Naive thymus-derived CD4-positive, alpha-beta T cell (primary cell): ENCODE measurements around the gene ATOSA. TPM values are rescaled to one million over a fixed set of nuclear protein-coding genes. Genes with fewer than 3 reads are reported as not detected.

Experiments used
- ATAC-seq: fragments of 150-1000 bp; cut with Tn5 transposase; 2 replicates; pipeline ENCODE4 v1.10.0; 2021; ENCODE audit warnings: mild to moderate bottlenecking, moderate library complexity
- CTCF ChIA-PET: fragments of 350-600 bp; sonication (Branson Sonifier 250); formaldehyde crosslinking; loops from one replicate; lab custom pipeline; 2021; ENCODE audit warnings: antibody characterized with exemption; lab: Charles Lee
- POLR2A ChIA-PET: fragments of 350-600 bp; sonication (Branson Sonifier 250); formaldehyde crosslinking; loops from one replicate; lab custom pipeline; 2021; ENCODE audit warnings: antibody characterized with exemption, inconsistent platforms; lab: Charles Lee
- DNase-seq, 9 donors: peaks; one replicate each; pipeline versions ENCODE4 v3.0.0 to v3.0.0-alpha.2; 2020 to 2022; ENCODE audit warnings: mixed read lengths in 1 of 9
- H3K27ac ChIP-seq: one replicate; pipeline ENCODE4 v1.7.0; 2013; ENCODE audit warnings: mild to moderate bottlenecking, low read depth, low read length, moderate library complexity
- H3K27me3 ChIP-seq, 2 donors: one replicate each; pipeline ENCODE4 v1.7.0; 2013; ENCODE audit warnings: low read length in 2 of 2, mild to moderate bottlenecking in 2 of 2, moderate library complexity in 2 of 2; ENCODE audit not compliant: control insufficient read depth in 2 of 2, insufficient read depth in 2 of 2
- H3K36me3 ChIP-seq, 3 experiments: 1 replicate in 2 of 3; 2 replicates in 1 of 3; pipeline ENCODE4 v1.7.0; 2013; ENCODE audit warnings: low read length in 3 of 3, mild to moderate bottlenecking in 3 of 3, moderate library complexity in 1 of 3; ENCODE audit not compliant: insufficient read depth in 3 of 3, control insufficient read depth in 2 of 3
- H3K4me1 ChIP-seq, 2 donors: one replicate each; pipeline ENCODE4 v1.7.0; 2013; ENCODE audit warnings: low read length in 2 of 2, mild to moderate bottlenecking in 2 of 2, moderate library complexity in 1 of 2; ENCODE audit not compliant: control insufficient read depth in 2 of 2, insufficient read depth in 2 of 2
- H3K4me3 ChIP-seq: 2 replicates; pipeline ENCODE4 v1.7.0; 2013; ENCODE audit warnings: mild to moderate bottlenecking, low read length
- H3K9me3 ChIP-seq, 3 experiments: 1 replicate in 2 of 3; 2 replicates in 1 of 3; pipeline ENCODE4 v1.7.0; 2013; ENCODE audit warnings: low read length in 3 of 3; ENCODE audit not compliant: control insufficient read depth in 2 of 3
- H3K27ac Mint-ChIP-seq, 9 donors: one replicate each; pipeline ENCODE4 v1.8.0; 2020 to 2022; ENCODE audit warnings: mixed read lengths in 9 of 9, mild to moderate bottlenecking in 8 of 9, moderate library complexity in 5 of 9, inconsistent platforms in 2 of 9
- H3K27me3 Mint-ChIP-seq, 5 donors: one replicate each; pipeline ENCODE4 v1.8.0; 2021 to 2022; ENCODE audit warnings: mixed read lengths in 5 of 5, mild to moderate bottlenecking in 1 of 5
- H3K36me3 Mint-ChIP-seq, 5 donors: one replicate each; pipeline ENCODE4 v1.8.0; 2020 to 2022; ENCODE audit warnings: mixed read lengths in 5 of 5, mild to moderate bottlenecking in 3 of 5, inconsistent platforms in 1 of 5
- H3K4me1 Mint-ChIP-seq, 7 donors: one replicate each; pipeline ENCODE4 v1.8.0; 2020 to 2022; ENCODE audit warnings: mixed read lengths in 7 of 7, mild to moderate bottlenecking in 3 of 7, inconsistent platforms in 1 of 7
- H3K4me3 Mint-ChIP-seq, 10 donors: one replicate each; pipeline ENCODE4 v1.8.0; 2020 to 2022; ENCODE audit warnings: mild to moderate bottlenecking in 10 of 10, mixed read lengths in 10 of 10, moderate library complexity in 6 of 10, inconsistent platforms in 2 of 10
- H3K9me3 Mint-ChIP-seq, 11 donors: one replicate each; pipeline ENCODE4 v1.8.0; 2020 to 2022; ENCODE audit warnings: mixed read lengths in 11 of 11, mild to moderate bottlenecking in 4 of 11, inconsistent platforms in 1 of 11, moderate library complexity in 1 of 11
- intact Hi-C, 2 donors: fragments of 100-400 bp; cut with micrococcal nuclease; formaldehyde crosslinking; loops; one replicate each; pipeline ENCODE4 v1.15.1; 2023
- polyA plus RNA-seq, 2 donors: library from polyadenylated mRNA; unstranded; fragments of 300-500 nt; fragmentation: Illumina TruSeq; gene quantifications; one replicate each; pipeline ENCODE4 v1.2.3, GENCODE V29; 2021
- total RNA-seq, 6 experiments: library from RNA in 5 of 6; stranded (reverse) in 5 of 6; gene quantifications; 1 replicate in 5 of 6; 2 replicates in 1 of 6; pipeline ENCODE4 v1.2.3 and lab custom pipeline; 2021 to 2026

Gene ATOSA
- total RNA-seq, result 100 to 1,000 TPM in 2 of 5 experiments, 10 to 100 TPM in 3; 35.1 to 117 (median 95.7) TPM
- polyA plus RNA-seq, result 1 to 10 TPM; 8.3 to 9.3 TPM
- 66.8 reads per million, percentile 77 among the genes with 10 or more reads in this experiment for total RNA-seq (lab: John Stamatoyannopoulos, UW)

- CTCF ChIA-PET, result interaction anchor here (0.6 to 1.0 kb wide), 2 partner anchors 17 to 320 kb away, joined by 3 to 4 read pairs; no protein-coding TSS in a partner anchor
- peaks cover 35 to 54% of the 10 kb centered on the region in 2 donors for H3K4me1 ChIP-seq
- H3K27ac Mint-ChIP-seq, result peak within 1 kb of the TSS; percentile 94 to 100 (median 99)
- H3K27me3 Mint-ChIP-seq, result peaks cover 0 to 12% (median 0%) of the 10 kb centered on the region in 5 donors
- ATAC-seq, result peak; percentile 87
- no peaks in the 10 kb centered on the region for H3K27me3 ChIP-seq
- intact Hi-C loops, result loop anchor here (1.0 to 10.0 kb wide), 12 partner anchors 19 to 707 kb away; partner anchors contain the start of genes ARPP19 (in 2 of the 2) and LEO1 (in 1 of the 2)
- peaks cover 3 to 18% (median 8%) of the 10 kb centered on the region in 5 donors for H3K36me3 Mint-ChIP-seq
- peak within 1 kb of the TSS; percentile 99 for H3K27ac ChIP-seq
- DNase-seq, result peak; percentile 84 to 93 (median 90)
- peaks cover 31 to 61% (median 46%) of the 10 kb centered on the region in 7 donors for H3K4me1 Mint-ChIP-seq
- H3K4me3 Mint-ChIP-seq, result peak within 1 kb of the TSS; percentile 91 to 100 (median 96)
- H3K9me3 ChIP-seq, result no peaks in the 10 kb centered on the region
- peak within 1 kb of the TSS; percentile 82 for H3K4me3 ChIP-seq
- H3K9me3 Mint-ChIP-seq, result no peaks in the 10 kb centered on the region
- POLR2A ChIA-PET, result interaction anchor here (0.6 to 3.1 kb wide), 9 partner anchors 31 to 756 kb away, joined by 3 to 13 read pairs (median 5); partner anchors contain the start of gene MYO5A
- peaks cover 0 to 10% (median 0%) of the 10 kb centered on the region in 3 experiments for H3K36me3 ChIP-seq
These were observed at the start of gene ATOSA for GRCh38 chr15:52679232-52680040. Gene ATOSA, minus strand, starts transcription at chr15:52679388. Its CDS starts 1,367 bp downstream, at chr15:52678021.

- H3K9me3 Mint-ChIP-seq, result no peaks in the 10 kb centered on the region
- H3K4me3 ChIP-seq, result no peak overlapping the region
- DNase-seq (no peak), ATAC-seq (no peak)
- no peaks in the 10 kb centered on the region for H3K27me3 Mint-ChIP-seq
- intact Hi-C loops, result no loop called here
- no peaks in the 10 kb centered on the region for H3K9me3 ChIP-seq
- H3K36me3 ChIP-seq, result no peaks in the 10 kb centered on the region
- H3K4me1 ChIP-seq, result peaks cover 11 to 15% of the 10 kb centered on the region in 2 donors
- no peak overlapping the region for H3K27ac ChIP-seq
- H3K27me3 ChIP-seq, result no peaks in the 10 kb centered on the region
- H3K4me3 Mint-ChIP-seq, result no peak overlapping the region
- peaks cover 6 to 27% (median 20%) of the 10 kb centered on the region in 7 donors for H3K4me1 Mint-ChIP-seq
- H3K27ac Mint-ChIP-seq, result peak overlapping the region in 2 of 9 donors; percentile 64 to 87
- ChIA-PET CTCF (interaction anchor here (1.0 kb wide), 1 partner anchor 46 kb away, joined by 3 read pairs; no protein-coding TSS in a partner anchor), POLR2A (interaction anchor here (1.7 to 3.4 kb wide), 2 partner anchors 50 to 52 kb away, joined by 13 to 19 read pairs; partner anchors contain the start of gene ATOSA)
- no peaks in the 10 kb centered on the region for H3K36me3 Mint-ChIP-seq
These were observed 49.7 kb upstream of the ATOSA start for GRCh38 chr15:52728899-52729298.

GRCh38 chr15:52727815-52728214 is 48.6 kb upstream of the ATOSA start:
- DNase-seq (no peak), ATAC-seq (no peak)
- Histone ChIP-seq H3K27me3 (no peaks in the 10 kb centered on the region), H3K9me3 (no peaks in the 10 kb centered on the region), H3K4me1 (peaks cover 11 to 15% of the 10 kb centered on the region in 2 donors), H3K27ac (no peak overlapping the region), H3K36me3 (no peaks in the 10 kb centered on the region), H3K4me3 (no peak overlapping the region)
- intact Hi-C loops, result no loop called here
- Mint-ChIP-seq H3K4me1 (peaks cover 6 to 23% (median 17%) of the 10 kb centered on the region in 7 donors), H3K27ac (peak overlapping the region in 4 of 9 donors; percentile 51 to 64 (median 58)), H3K4me3 (no peak overlapping the region), H3K9me3 (no peaks in the 10 kb centered on the region), H3K27me3 (peaks cover 0 to 2% (median 0%) of the 10 kb centered on the region in 5 donors), H3K36me3 (no peaks in the 10 kb centered on the region)
- CTCF ChIA-PET, result interaction anchor here (0.9 kb wide), 1 partner anchor 476 kb away, joined by 4 read pairs; no protein-coding TSS in a partner anchor
- POLR2A ChIA-PET, result no interaction called here

- H3K9me3 ChIP-seq, result no peaks in the 10 kb centered on the region
- no peak for ATAC-seq
- Mint-ChIP-seq H3K9me3 (no peaks in the 10 kb centered on the region), H3K4me1 (peaks cover 6 to 23% (median 16%) of the 10 kb centered on the region in 7 donors), H3K27ac (peak overlapping the region in 1 of 9 donors; percentile 7), H3K4me3 (no peak overlapping the region), H3K27me3 (peaks cover 0 to 2% (median 0%) of the 10 kb centered on the region in 5 donors), H3K36me3 (no peaks in the 10 kb centered on the region)
- no peaks in the 10 kb centered on the region for H3K36me3 ChIP-seq
- peaks cover 11 to 15% of the 10 kb centered on the region in 2 donors for H3K4me1 ChIP-seq
- no peak overlapping the region for H3K27ac ChIP-seq
- DNase-seq, result no peak
- no peaks in the 10 kb centered on the region for H3K27me3 ChIP-seq
- ChIA-PET CTCF (no interaction called here), POLR2A (interaction anchor here (1.1 kb wide), 1 partner anchor 43 kb away, joined by 3 read pairs; no protein-coding TSS in a partner anchor)
- intact Hi-C loops, result no loop called here
- no peak overlapping the region for H3K4me3 ChIP-seq
These were observed 47.0 kb upstream of the ATOSA start for GRCh38 chr15:52726195-52726594.

- peaks cover 0 to 13% (median 0%) of the 10 kb centered on the region in 5 donors for H3K27me3 Mint-ChIP-seq
- POLR2A ChIA-PET, result no interaction called here
These were observed 39.4 kb upstream of the ATOSA start for GRCh38 chr15:52718551-52718950.

GRCh38 chr15:52717924-52718323 is 38.7 kb upstream of the ATOSA start:
- Histone ChIP-seq H3K4me1 (no peaks in the 10 kb centered on the region), H3K4me3 (no peak overlapping the region), H3K27me3 (no peaks in the 10 kb centered on the region), H3K36me3 (no peaks in the 10 kb centered on the region), H3K27ac (no peak overlapping the region), H3K9me3 (no peaks in the 10 kb centered on the region)
- ATAC-seq (no peak), DNase-seq (no peak)
- Mint-ChIP-seq H3K36me3 (no peaks in the 10 kb centered on the region), H3K9me3 (no peaks in the 10 kb centered on the region), H3K27me3 (peaks cover 0 to 13% (median 0%) of the 10 kb centered on the region in 5 donors), H3K4me3 (no peak overlapping the region), H3K4me1 (peaks cover 0 to 1% (median 0%) of the 10 kb centered on the region in 7 donors), H3K27ac (no peak overlapping the region)
- intact Hi-C loops, result no loop called here
- POLR2A ChIA-PET, result no interaction called here
- CTCF ChIA-PET, result interaction anchor here (0.8 kb wide), 1 partner anchor 36 kb away, joined by 3 read pairs; no protein-coding TSS in a partner anchor

More at GRCh38 chr15:52718551-52718950, 39.4 kb upstream of the ATOSA start:
- H3K4me3 ChIP-seq, result no peak overlapping the region
- H3K4me3 Mint-ChIP-seq, result no peak overlapping the region
- H3K36me3 Mint-ChIP-seq, result no peaks in the 10 kb centered on the region
- no peak overlapping the region for H3K27ac ChIP-seq
- CTCF ChIA-PET, result no interaction called here
- H3K9me3 Mint-ChIP-seq, result no peaks in the 10 kb centered on the region
- H3K4me1 Mint-ChIP-seq, result peaks cover 0 to 1% (median 0%) of the 10 kb centered on the region in 7 donors
- DNase-seq (no peak), ATAC-seq (no peak)
- no peaks in the 10 kb centered on the region for H3K9me3 ChIP-seq
- intact Hi-C loops, result no loop called here
- H3K27me3 ChIP-seq, result no peaks in the 10 kb centered on the region
- no peak overlapping the region for H3K27ac Mint-ChIP-seq
- no peaks in the 10 kb centered on the region for H3K4me1 ChIP-seq
- no peaks in the 10 kb centered on the region for H3K36me3 ChIP-seq
